Pancreas (tissue), 10 donors: ENCODE measurements around the gene CLEC4M. TPM values are rescaled to one million over a fixed set of nuclear protein-coding genes. Genes with fewer than 3 reads are reported as not detected.
A peak's percentile ranks its signal among the peaks of the same experiment; 100 is the strongest.

Experiments used
- ATAC-seq, 4 donors: fragments of 200-7000 bp; cut with Tn5 transposase; one replicate each; pipeline versions ENCODE4 v1.8.0 to v1.9.1; 2020; ENCODE audit warnings: mild to moderate bottlenecking in 4 of 4, moderate library complexity in 4 of 4
- DNase-seq, 6 donors: peaks; one replicate each; pipeline ENCODE4 v3.0.0-alpha.2; 2020
- FAIRE-seq: peaks from 2 replicates; lab custom pipeline; 2012; peaks lifted over from hg19 to GRCh38; lab: Jason Lieb, UNC
- H3K27ac ChIP-seq, 4 donors: fragments of 200-600 bp; sonication (generic); 1 replicate in 3 of 4; 2 replicates in 1 of 4; pipeline versions ENCODE4 v1.5.0 to v1.8.0; 2020
- H3K27me3 ChIP-seq, 4 donors: fragments of 200-600 bp; one replicate each; pipeline ENCODE4 v1.8.0; 2021
- H3K36me3 ChIP-seq, 3 donors: fragments of 200-600 bp; sonication (generic) in 1 of 3; one replicate each; pipeline versions ENCODE4 v1.5.0 to v1.8.0; 2020 to 2021
- H3K4me1 ChIP-seq, 3 donors: fragments of 200-600 bp; one replicate each; pipeline ENCODE4 v1.8.0; 2021
- H3K4me3 ChIP-seq, 4 donors: fragments of 200-600 bp; sonication (generic) in 2 of 4; one replicate each; pipeline versions ENCODE4 v1.5.0 to v1.8.0; 2020 to 2021
- H3K9me3 ChIP-seq, 4 donors: fragments of 200-600 bp; one replicate each; pipeline ENCODE4 v1.8.0; 2021
- CTCF ChIP-seq, 4 donors: fragments of 200-600 bp; sonication (generic) in 3 of 4; IDR thresholded peaks; one replicate each; pipeline versions ENCODE4 v1.5.0 to v1.8.0; 2021; ENCODE audit warnings: antibody characterized with exemption in 4 of 4
- WGBS, 2 donors: extraction: QIAGEN DNeasy Blood & Tissue Kit; methylation state at CpG; one replicate each; pipeline ENCODE4 v1.1.7; 2013; 5-methylcytosine and 5-hydroxymethylcytosine counted together
- intact Hi-C, 3 donors: fragments of 100-400 bp; cut with DNase I; formaldehyde crosslinking; loops; one replicate each; pipeline versions ENCODE4 v1.11.1 to v1.14.2; 2022
- polyA plus RNA-seq, 2 donors: library from polyadenylated mRNA; stranded (reverse); fragments of 200-250 nt; gene quantifications; one replicate each; pipeline ENCODE4 v1.2.3, GENCODE V29; 2013
- total RNA-seq, 6 donors: library from RNA; stranded (reverse); fragmentation: NEBNext Ultra II Directional in 4 of 6; extraction: Animal tissue kit (Norgen Biotek cat#: 25700) in 4 of 6; gene quantifications; one replicate each; pipeline versions ENCODE4 v1.2.1 to v1.2.4, GENCODE V29; 2021 to 2023
- donor health status: healthy with polysubstance abuse.
- donor health status: DM: no; HTN: no; CAD: no; lungs with moderate emphysema.
- donor health status: DM: no; HTN: no; CAD: no.
- donor health status: control.
- donor health status: control.
- donor health status: Bipolar disorder and iron deficiency.
- donor health status: DM: yes; HTN: yes; CAD: no.
- donor health status: DM: no; HTN: no; CAD: no.
- donor health status: DM: no; HTN: no; CAD: no.
- donor health status: DM: yes; HTN: yes; CAD: no.

The CLEC4M gene
- total and polyA plus RNA-seq, 8 donors: not detected

DNA sequence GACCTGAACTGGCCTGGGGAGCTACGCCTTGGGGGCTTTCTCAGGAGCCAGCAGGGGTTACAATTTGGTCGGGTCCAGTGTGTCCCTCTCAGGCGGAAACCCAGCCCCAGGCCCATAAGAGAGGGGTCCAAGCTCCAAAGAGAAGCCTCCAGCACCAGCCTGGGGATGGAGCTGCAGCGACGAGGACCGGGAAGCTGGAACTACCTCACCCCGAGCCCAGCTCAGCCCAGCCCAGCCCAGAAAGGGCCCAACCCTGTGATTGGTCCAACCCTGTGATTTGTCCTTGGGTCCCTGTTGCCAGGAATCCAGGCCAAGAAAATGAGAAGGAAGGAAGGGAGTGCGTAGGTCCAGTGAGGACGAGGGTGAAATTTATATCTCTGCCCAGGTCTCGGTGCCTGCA, 24.1 kb downstream of the CLEC4M start:
- peaks cover 0 to 16% (median 5%) of the 10 kb centered on the region in 4 donors for H3K27me3 ChIP-seq
- WGBS, 2 donors: 8 to 9% methylated on average over 10 of the region's 10 CpGs
- no peak for FAIRE-seq
- no peaks in the 10 kb centered on the region for H3K4me1 ChIP-seq
- no peaks in the 10 kb centered on the region for H3K9me3 ChIP-seq
- H3K27ac ChIP-seq: no peak overlapping the region
- DNase-seq: peak; percentile 49 to 76 (median 54)
- intact Hi-C loops: no loop called here
- no peak for TF ChIP-seq CTCF (IDR thresholded peaks at IDR 0.05)
- peak; percentile 86 to 96 (median 94) for ATAC-seq
- H3K4me3 ChIP-seq: no peak overlapping the region
- no peaks in the 10 kb centered on the region for H3K36me3 ChIP-seq

DNA sequence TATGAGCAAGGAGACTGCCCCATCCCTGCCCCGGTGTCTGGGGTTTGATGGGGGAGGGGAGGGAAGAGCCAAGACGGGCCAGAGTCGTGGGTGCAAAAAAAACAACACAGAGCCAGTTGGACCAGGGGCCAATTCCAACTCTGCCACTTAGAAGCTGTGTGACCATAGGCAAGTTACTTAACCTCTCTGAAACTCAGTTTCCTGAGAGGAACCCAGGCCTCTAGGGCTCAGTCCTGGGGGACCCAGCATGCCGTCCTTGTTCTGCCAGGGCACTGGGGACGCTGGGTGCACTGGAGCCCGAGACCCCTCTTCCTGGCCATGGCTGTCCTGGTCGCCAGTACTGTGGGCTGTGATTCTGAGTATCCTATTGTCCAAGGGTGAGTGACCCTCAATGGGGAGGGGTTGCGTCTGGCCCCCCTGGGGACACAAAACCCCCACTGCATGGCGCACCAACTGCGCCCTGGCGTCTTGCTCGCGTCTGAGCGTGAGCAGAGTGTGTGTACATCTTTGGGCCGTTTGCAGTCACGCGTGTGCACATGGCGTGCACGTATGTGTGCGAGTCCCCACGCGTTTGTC, 24.6 kb downstream of the CLEC4M start:
- Histone ChIP-seq H3K9me3 (no peaks in the 10 kb centered on the region), H3K4me1 (no peaks in the 10 kb centered on the region), H3K27ac (no peak overlapping the region), H3K36me3 (no peaks in the 10 kb centered on the region), H3K27me3 (peaks cover 0 to 16% (median 5%) of the 10 kb centered on the region in 4 donors), H3K4me3 (no peak overlapping the region)
- WGBS, 2 donors: 11 to 12% methylated on average over 22 of the region's 22 CpGs
- ATAC-seq: peak in 1 of 4 donors; percentile 8
- DNase-seq: peak in 1 of 6 donors; percentile 39
- TF ChIP-seq CTCF (IDR thresholded peaks at IDR 0.05): no peak
- FAIRE-seq: no peak
- intact Hi-C loops: no loop called here

DNA sequence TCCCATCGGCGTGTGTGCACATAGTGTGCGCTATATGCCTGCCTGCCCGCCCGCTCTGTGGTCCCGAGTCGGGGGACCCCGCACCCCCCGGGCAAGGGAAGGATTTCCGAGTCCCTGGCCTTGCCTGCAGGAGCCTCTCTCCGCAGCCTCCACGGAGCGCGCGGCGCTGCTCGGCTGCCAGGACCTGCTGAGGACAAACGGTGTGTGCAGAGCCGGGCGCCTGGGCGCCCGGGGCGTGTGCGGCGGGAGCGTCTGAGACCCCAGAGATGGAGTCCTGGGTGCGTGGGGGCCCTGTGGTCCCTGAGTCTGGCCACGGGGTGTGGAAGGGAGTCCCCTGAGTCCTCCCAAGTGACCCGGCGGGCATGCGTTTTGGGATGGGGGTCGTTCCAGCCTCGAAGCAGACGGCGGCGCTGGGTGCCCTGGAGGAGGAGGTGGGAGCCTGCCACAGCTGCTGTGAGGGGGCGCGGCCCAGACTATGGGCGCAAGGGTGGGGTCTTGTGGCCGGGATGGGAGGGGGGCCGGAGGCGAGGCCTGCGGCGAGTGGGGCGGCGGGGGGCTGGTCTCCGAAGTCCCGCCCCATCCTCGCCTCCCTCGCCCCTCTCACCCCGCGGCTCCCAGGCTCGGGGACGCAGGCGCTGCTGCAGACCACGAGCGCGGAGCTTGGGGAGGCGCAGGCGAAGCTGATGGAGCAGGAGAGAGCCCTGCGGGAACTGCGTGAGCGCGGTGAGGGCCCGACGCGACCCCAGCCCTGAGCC, 25.3 kb downstream of the CLEC4M start:
- peak in 2 of 4 donors; percentile 24 to 25 for ATAC-seq
- TF ChIP-seq CTCF (IDR thresholded peaks at IDR 0.05): no peak
- no peak for FAIRE-seq
- no peaks in the 10 kb centered on the region for H3K4me1 ChIP-seq
- no peaks in the 10 kb centered on the region for H3K36me3 ChIP-seq
- H3K27me3 ChIP-seq: peaks cover 0 to 16% (median 5%) of the 10 kb centered on the region in 4 donors
- H3K27ac ChIP-seq: no peak overlapping the region
- H3K9me3 ChIP-seq: no peaks in the 10 kb centered on the region
- DNase-seq: peak in 1 of 6 donors; percentile 74
- WGBS, 2 donors: 4 to 5% methylated on average over 46 to 67 of the region's 67 CpGs
- intact Hi-C loops: no loop called here
- H3K4me3 ChIP-seq: no peak overlapping the region

GRCh38 chr19:7788933-7789323, 25.9 kb downstream of the CLEC4M start:
- WGBS, 2 donors: 2 to 3% methylated on average over 19 to 23 of the region's 23 CpGs
- no peak overlapping the region for H3K4me3 ChIP-seq
- ATAC-seq (no peak), DNase-seq (no peak), FAIRE-seq (no peak)
- intact Hi-C loops: no loop called here
- no peaks in the 10 kb centered on the region for H3K36me3 ChIP-seq
- no peak for TF ChIP-seq CTCF (IDR thresholded peaks at IDR 0.05)
- no peak overlapping the region for H3K27ac ChIP-seq
- no peaks in the 10 kb centered on the region for H3K4me1 ChIP-seq
- H3K27me3 ChIP-seq: peaks cover 0 to 16% (median 5%) of the 10 kb centered on the region in 4 donors
- H3K9me3 ChIP-seq: no peaks in the 10 kb centered on the region

DNA sequence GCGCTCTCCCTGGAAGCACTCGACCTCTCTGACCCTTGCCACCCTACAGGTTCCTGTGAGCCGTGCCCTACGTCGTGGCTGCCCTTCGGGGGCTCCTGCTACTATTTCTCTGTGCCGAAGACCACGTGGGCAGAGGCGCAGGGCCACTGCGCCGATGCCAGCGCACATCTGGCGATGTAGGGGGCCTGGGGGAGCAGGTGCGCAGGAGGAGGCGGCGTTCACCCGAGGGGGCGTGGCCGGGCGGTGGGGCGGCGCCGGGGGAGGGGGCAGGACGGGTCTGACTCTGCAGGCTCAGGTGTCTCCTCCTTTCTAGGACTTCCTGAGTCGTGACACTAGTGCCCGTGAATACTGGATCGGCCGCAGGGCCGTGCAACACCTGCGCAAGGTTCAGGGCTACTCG, 26.4 kb downstream of the CLEC4M start:
- Histone ChIP-seq H3K9me3 (no peaks in the 10 kb centered on the region), H3K27ac (no peak overlapping the region), H3K27me3 (peaks cover 0 to 16% (median 5%) of the 10 kb centered on the region in 4 donors), H3K4me1 (no peaks in the 10 kb centered on the region), H3K4me3 (no peak overlapping the region), H3K36me3 (no peaks in the 10 kb centered on the region)
- 5 to 7% methylated on average over 30 to 31 of the region's 31 CpGs for WGBS, 2 donors
- intact Hi-C loops: no loop called here
- no peak for ATAC-seq
- FAIRE-seq: no peak
- DNase-seq: peak in 1 of 6 donors; percentile 53
- TF ChIP-seq CTCF (IDR thresholded peaks at IDR 0.05): no peak
